GM18519 (cell line): ENCODE data around the gene DBN1.

Experiments
- ATAC-seq: cut with Tn5 transposase; IDR thresholded peaks from one replicate; pipeline ENCODE4 v1.9.1; 2021; ENCODE audit warnings: mild to moderate bottlenecking, moderate library complexity; ENCODE audit not compliant: unreplicated experiment, low FRiP score

The DBN1 gene

GRCh38 chr5:177445917-177446199 lies 27.6 kb downstream of the DBN1 start:
- no peak for ATAC-seq

- no peak for ATAC-seq
These were observed 28.1 kb downstream of the DBN1 start for GRCh38 chr5:177445052-177445916.

DNA sequence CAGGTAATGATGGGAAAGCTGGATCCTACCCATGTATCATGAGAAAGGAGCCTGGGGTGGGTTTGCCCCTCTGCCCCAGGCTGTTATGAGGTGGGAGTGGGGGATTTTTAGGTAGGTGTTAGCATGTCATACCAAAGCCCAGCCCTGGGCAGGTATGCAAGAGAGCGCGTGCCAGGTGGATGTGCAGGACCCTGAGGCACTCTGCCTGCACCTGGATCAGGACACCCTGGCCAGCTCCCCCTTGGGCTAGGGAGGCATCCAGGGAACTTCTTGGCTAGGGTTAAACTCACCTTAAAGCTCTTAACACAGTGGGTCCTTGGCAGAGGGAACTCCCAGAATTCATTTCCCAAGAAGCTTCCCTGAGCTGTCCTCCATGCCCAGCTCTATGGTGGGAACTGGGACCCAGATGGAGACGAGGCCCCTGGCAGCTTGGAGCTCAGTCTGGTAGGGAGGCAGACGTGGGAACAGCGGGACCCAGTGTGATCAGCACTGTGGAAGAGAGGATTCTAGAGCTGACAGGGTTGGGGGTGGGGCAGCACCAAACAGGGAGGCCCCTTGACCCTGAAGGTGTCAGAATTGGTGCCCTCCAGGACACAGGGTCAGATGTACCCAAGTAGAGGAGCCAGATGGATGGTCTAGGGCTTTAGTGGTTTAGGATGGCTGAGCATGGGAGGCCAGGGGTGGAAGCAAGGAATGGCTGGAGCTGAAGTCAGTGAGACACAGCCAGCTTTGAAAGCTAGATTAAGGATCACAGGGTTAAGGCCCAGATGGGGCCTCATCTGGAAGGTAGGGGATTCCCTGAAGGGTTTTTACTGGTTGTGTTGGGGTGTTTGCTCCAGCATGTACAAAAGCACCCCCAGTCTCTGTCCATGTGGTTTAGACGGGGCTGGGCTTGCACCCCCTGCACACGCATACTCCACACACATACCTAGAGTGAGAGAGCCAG lies 29.1 kb downstream of the DBN1 start:
- ATAC-seq = no peak

DNA sequence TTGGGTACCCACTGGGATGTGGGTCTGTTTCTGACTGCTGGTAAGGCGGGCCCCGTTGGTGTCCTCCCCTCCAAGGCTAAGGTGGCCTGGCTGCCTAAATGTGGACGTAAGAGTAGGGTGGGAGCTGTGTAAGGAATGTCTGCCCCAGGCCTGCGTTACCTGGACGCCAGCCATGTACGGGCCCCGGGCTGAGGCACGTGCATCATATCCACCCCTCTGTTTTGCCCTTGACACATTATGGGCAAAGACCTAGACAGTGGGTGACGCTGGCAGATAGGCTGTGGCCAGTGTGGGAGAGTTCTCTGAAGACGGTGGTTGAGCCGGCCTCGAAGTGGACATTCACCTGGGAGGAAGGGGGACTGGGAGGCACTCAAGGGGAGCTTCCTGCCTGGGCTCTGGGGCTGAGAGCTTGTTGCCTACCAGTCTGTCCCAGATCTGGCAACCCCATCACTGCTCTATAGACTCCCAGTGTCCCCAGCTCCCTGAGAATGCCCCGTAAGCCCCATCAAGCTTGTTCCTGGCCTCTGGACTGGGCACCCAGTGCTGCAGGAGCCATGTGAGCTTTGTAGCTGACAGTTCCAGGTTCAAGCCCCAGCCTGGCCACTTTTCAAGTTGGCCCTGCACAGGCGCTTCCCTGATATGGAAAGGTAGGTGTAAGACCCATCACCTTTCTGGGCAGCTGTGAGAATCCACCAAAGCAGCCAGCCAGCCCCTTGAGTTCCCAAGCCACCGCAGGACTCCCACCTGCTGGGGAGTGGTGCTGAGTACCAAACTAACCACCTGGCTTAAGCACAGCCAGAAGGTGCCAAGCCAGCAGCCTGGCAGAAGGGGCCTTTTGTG lies 30.1 kb downstream of the DBN1 start:
- no peak for ATAC-seq

DNA sequence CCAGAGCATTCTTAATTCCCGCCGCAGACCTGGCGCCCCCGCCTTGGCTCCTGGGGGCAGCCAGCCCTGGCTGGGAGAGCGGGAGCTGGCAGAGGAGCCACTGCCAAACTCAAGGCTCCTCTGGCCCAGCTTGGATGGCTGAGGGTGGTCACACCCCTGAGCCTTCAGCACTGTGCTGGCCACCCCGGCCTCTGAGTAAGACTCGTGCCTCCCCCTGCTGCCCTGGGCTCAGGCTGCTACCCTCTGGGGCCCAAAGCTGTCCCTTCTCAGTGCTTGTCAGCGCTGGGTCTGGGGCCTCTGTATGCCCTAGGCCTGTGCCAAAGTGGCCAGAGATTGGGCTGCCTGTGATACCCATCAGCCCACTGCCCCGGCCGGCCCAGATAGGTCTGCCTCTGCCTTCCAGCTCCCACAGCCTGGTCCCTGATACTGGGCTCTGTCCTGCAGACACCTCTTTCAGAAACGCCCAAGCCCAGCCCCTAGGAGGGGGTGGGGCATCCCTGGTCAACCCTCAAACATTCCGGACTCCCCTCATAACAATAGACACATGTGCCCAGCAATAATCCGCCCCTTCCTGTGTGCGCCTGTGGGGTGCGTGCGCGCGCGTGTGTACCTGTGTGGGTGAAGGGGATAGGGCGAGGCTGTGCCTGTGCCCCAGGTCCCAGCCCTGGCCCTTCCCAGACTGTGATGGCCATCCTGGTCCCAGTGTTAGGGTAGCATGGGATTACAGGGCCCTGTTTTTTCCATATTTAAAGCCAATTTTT lies 31.2 kb downstream of the DBN1 start:
- no peak for ATAC-seq

- no peak for ATAC-seq
These were observed 32.2 kb downstream of the DBN1 start for GRCh38 chr5:177440990-177441780.

- no peak for ATAC-seq
These were observed 33.0 kb downstream of the DBN1 start for GRCh38 chr5:177440211-177440989.

DNA sequence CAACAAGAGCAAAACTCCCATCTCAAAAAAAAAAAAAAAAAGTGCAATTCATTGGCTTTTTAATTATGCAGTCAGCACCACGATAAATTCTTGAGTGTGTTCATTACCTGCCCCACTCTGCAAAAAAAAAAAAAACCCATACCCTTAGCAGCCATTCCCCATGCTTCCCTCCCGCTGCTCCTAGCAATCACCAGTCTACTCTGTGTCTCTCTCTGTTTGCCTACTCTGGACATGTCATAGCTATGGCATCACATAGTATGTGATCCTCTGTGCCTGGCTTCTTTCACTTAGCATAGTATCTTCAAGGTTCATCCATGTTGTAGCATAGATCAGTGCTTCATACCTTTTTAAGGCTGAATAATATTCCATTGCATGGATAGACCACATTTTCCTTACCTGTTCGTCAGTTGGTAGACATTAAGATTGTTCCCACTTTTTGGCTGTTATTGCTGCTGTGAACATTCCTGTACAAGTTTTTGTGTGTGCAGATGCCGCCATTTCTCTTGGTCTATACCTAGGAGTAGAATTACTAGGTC lies 33.8 kb downstream of the DBN1 start:
- ATAC-seq = no peak

DNA sequence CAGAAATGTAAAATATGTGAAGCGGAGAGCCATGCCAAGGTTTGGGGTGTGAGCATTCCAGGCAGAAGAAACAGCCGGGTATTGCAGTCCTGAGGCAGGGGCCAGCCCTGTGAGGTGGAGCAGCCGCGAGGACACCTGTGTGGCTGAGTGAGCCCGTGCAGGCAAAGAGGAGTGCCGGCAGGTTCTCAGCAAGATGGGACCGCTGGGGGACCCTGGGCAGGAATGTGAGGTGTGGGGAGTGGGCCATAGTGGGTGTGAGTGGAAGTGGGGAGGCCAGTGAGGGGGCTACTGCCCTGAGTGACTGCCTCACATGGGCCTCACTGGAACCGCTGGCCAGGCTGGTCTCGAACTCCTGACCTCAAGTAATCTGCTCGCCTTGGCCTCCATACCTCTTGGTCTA lies 35.0 kb downstream of the DBN1 start:
- no peak for ATAC-seq

DNA sequence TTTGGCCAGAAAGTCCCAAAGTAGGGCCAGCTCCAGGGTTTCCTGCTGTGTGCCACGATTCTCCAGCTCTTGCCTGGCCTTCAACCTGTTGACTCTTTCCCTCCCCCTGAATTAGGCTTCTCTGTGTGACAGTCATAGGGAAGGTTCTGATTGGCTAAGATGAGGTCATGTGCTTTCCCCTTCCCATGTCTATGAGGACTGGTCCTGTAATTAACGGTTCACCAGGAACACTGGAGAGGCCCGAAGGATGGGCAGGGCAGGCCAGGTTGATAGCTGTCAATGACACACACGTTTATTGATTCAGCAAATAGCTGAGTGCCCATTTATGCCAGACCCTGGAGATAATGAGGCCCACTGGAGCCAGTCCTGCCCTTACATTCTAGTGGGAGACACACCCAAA lies 35.8 kb downstream of the DBN1 start:
- ATAC-seq = no peak

- no peak for ATAC-seq
These were observed 37.4 kb downstream of the DBN1 start for GRCh38 chr5:177435847-177436536.

GRCh38 chr5:177434942-177435738 lies 38.3 kb downstream of the DBN1 start:
- ATAC-seq = no peak

DNA sequence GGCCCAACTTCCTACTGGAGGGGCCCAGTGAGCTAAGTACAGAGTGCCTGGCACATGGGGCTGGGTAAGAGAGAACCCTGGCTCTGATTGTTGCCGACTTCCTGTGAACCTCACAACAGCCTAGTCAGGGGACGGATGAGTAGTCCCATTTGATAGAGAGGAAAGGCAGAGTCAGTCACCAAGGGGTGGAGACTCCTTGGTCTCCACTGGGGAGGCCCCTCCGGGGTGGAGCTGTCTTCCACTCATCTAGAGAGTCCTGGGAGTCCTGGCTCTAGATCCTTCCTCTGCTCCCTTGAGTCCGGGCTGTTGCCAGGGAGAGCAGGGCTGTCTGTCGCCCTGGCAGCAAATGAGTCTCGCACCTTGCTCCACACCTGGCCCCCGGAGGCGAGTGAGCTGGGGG lies 39.0 kb downstream of the DBN1 start:
- ATAC-seq = no peak

DNA sequence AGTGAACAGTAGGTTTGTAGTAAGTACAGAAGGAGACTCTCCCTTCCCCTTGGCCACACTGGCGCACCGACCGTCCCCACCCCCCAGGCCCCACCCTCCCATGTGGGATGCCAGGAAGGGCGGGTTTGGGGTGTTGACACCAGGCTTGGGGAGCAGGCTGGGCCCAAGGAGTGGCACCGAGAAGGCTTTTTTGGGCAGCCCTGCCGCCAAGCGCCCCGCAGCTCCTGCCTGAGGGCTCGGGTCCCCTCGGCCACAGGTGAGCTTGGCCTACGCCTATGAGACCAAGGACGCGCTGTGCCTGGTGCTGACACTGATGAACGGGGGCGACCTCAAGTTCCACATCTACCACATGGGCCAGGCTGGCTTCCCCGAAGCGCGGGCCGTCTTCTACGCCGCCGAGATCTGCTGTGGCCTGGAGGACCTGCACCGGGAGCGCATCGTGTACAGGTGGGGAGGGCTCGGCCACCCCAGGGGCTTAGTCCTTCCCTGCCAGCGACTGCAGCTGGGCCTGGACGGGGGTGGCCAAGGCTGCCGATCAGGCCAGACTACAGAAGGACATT lies 39.7 kb downstream of the DBN1 start:
- no peak for ATAC-seq

DNA sequence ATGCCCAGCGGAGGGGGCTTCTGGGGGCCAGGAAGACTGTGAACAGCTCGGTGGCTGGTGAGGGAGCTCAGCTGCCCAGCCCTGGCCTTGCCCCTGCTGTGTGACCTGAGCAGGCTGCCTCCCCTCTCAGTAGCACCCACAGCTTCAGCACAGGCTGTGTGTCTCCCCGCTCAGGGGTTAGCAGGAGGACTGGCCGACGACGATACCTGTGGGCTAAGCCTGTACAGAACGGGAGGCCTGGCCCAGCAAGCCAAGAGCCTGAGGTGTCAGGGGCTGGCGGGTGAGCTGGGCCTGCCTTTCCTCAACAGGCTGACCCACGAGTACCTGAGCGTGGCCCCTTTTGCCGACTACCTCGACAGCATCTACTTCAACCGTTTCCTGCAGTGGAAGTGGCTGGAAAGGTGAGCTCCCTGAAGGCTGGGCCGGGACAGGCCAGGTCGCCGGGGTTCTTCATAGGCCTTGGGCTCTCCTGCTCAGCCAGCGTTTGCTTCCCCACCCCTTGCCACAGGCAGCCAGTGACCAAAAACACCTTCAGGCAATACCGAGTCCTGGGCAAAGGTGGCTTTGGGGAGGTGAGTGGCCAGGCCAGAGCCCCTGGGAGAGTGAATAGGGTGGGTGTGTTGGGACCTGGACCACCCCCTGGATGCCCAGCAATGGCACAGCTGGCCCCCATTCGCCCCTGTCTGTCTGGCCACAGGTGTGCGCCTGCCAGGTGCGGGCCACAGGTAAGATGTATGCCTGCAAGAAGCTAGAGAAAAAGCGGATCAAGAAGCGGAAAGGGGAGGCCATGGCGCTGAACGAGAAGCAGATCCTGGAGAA lies 40.4 kb downstream of the DBN1 start:
- no peak for ATAC-seq
